ENCODE measurements around the gene TTC23L.
"Not testable (repeated sequence)": the region's sequence is repeated elsewhere in the genome, so short reads cannot be mapped to it uniquely, and the experiment has no call there.

The TTC23L gene

GRCh38 chr5:34881246-34881645 lies 42.3 kb downstream of the TTC23L start:
- no peak for DNase-seq

DNA sequence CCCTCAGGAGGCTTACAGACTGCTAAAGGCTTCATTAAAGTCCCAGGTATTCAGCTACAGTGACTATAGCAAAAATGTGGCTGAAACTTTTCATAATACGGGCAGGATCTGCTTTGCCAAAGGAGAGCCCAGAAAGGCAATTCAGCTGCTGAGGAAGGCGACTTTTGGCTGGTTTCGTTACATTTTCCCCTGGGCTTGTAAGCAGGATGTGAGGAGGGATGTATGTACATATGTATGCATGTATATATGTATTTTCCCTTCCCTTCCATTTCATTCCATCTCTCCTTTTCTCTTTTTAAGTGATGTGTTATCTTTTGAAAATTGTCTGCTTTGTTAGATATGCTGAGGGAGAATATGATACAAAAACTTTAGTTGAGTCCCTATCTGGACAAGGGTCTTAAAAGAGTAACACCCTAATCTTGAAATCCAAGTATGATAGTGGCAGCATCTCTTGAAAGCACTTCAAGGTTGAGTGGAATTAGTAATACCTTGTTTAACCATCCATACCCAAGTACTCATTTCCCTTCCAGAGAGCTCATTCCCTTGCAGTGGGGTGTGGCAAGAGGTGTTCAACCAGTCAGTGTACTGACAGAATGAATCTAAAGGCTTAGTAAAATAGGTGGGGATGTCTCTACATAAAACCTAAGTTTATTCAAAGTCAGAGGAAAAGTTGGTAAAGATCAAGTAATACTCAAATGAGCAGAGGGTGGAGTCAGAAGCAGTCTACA lies 47.6 kb downstream of the TTC23L start:
- no peak for DNase-seq

DNA sequence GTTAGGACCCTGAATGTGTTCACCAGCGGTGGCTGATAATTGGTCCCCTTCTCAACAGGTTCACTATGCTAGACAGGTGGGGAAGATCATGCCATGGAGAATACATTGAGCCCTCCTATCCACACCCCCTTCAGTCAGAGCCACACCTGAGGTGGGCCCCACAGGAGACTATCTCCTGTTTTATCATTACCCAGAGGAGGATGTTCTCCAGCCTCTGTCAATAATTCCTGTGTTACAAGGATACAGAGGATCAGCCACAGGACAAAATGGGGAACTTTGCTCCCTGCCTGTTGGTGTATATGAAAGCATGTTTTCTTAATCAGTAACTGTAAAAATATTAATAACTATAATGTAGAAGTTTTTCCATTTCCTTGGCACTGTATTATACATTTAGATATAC lies 50.4 kb downstream of the TTC23L start:
- no peak for DNase-seq

GRCh38 chr5:34891981-34892380 lies 53.0 kb downstream of the TTC23L start:
- DNase-seq: no peak

- no peak for DNase-seq
Measured at GRCh38 chr5:34892414-34892813, 53.5 kb downstream of the TTC23L start.

GRCh38 chr5:34894716-34895115 lies 55.8 kb downstream of the TTC23L start:
- no peak for DNase-seq

DNA sequence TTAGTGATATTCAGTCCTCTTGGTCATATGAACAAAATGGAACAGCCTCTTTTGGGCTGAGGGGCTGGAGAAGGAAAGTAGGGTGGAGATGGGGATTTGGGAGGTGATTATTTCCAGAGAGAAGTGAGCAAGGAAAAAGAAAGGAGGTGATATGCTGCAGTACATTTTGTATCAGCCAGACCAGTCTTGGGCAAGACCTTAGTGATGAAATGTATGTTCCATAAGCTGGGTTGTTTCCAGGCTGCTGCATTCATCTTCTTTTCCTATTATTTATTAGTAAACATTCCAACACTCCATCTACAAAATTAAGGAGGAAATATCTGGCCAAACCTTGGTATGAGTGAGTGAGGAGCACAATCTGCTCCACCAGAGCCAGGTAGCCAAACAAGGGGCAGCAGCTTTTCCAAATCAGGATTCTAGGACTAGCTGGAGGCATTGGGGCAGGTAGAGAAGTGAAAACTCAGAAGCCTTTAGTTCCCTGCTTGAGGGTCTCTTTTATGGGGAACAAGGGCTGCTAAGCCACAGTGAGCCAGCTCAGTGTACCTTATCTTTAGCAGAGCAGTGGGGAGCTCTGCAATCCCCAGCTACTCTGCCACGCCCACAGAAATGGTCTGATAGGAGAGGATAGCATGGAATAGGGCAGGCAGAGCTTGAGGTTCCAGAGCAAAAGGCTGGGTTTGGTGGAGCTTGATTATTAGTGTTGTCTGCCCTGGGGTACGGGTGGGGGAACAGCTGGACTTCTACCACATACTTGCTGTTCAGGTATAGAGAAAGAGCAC lies 56.9 kb downstream of the TTC23L start:
- DNase-seq: no peak

DNA sequence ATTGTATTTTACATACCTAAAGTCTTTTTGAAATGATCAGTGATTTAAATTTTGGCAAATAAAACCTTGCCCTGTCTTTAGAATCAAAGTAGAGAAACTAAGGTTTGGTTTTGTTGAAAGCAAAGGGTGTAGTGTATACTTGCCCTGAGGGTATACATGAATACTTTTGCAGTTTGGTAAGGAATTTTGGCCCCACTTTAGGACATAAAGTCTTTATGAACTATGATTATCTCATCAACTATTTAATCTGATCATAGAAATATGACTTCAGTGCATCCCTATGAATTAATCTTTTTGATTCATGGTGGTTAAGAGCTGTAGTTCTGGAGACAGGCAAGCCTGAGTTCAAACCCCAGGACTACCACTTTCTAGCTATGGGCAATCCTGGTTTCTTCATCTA lies 58.7 kb downstream of the TTC23L start:
- DNase-seq: no peak

GRCh38 chr5:34898258-34898895 lies 59.4 kb downstream of the TTC23L start:
- peak; percentile 57 for DNase-seq

DNA sequence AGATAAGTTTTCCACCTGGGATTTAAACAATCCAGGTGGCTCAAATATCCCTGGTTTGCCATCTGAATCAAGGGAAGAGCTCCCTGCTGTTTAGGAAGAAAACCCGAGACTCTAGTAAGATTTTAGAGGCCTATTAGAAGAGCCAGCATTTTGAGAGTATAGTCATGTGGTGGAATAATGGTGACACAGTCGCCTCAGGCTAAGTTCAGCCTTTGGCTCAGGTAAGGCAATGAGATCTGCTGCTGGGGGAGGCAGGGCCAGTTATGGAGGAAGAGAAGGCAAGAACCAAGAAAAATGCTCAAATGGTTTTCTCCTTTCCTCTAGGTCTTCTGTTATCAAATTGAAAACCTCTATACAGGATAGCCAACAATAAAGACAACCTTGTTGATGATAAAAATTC lies 60.1 kb downstream of the TTC23L start:
- DNase-seq: no peak

- no peak for DNase-seq
Measured at GRCh38 chr5:34900652-34901051, 61.7 kb downstream of the TTC23L start.

GRCh38 chr5:34903260-34903659 lies 64.3 kb downstream of the TTC23L start:
- DNase-seq: no peak

DNA sequence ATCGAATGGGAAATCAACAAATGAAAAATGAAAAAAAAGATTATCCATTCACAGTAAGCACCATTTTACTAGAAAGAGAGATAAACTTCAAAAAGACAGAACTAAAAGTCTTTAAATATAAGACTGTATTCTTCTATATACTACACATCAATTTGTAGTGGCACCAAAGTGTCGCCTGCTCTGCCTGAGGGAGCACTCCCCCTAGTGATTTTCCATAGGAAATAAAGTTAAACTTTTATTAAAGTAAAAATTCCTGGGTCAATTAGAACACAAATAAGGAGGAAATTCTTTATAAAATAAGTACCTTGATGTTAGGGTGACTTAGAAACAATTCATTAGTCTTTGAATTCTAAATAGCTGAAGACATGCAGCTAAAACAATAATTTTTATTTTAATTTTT lies 66.6 kb downstream of the TTC23L start:
- no peak for DNase-seq

- DNase-seq: no peak
Measured at GRCh38 chr5:34913072-34913471, 74.1 kb downstream of the TTC23L start.

DNA sequence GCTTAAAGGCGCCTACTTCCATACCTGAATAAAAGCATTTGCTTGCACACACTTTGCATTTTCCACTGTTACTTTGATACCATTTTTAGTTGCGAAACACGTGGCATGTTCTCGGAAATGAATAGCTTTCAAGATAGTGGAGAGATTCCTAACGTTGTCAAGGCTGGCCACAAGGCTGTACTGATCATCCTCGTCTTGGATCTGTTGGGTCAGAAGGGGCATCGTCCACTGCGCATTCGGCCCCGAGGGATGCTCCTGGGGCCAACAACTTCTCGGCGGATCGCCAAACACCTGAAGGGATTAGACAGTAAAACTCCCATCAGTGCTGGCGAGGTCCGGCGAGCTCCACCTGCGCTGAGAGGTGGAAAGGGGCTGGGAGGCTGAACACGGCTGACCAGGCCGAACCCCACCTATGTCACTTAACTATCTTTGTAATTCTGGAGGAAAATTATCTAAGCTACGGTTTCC lies 75.7 kb downstream of the TTC23L start:
- peak; percentile 5 for DNase-seq

- DNase-seq: peak; percentile 95
Measured at GRCh38 chr5:34915139-34915855, 76.3 kb downstream of the TTC23L start, which contains the start of the genes BRIX1 and RAD1. TSS of gene BRIX1 (plus strand) at chr5:34915711. CDS start at chr5:34915739, 28 bp downstream. TSS of gene RAD1 (minus strand) at chr5:34915504. CDS start at chr5:34914892, 612 bp downstream.

DNA sequence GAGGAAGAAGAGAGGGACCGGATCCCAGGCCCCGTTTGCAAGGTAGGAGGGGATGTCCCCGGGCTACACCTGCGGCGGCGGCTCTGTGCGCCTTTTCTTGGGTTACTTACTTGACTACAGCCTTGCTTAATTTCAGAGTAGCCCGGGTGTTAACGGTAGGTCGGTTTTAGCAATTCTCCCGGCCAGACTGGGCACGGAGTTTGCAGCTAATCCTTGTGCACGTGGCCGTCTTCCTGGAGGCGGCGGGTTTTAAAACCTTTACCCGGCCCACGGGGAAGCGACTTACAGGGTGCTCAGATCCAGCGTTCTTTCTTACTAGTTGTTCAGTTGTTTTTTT lies 76.9 kb downstream of the TTC23L start:
- DNase-seq: no peak

- DNase-seq: no peak
Measured at GRCh38 chr5:34916518-34916917, 77.6 kb downstream of the TTC23L start.

- DNase-seq: no peak
Measured at GRCh38 chr5:34918025-34918424, 79.1 kb downstream of the TTC23L start.

- DNase-seq: no peak
Measured at GRCh38 chr5:34919077-34919476, 80.1 kb downstream of the TTC23L start.

- DNase-seq: not testable (repeated sequence)
Measured at GRCh38 chr5:34923256-34923655, 84.3 kb downstream of the TTC23L start.

DNA sequence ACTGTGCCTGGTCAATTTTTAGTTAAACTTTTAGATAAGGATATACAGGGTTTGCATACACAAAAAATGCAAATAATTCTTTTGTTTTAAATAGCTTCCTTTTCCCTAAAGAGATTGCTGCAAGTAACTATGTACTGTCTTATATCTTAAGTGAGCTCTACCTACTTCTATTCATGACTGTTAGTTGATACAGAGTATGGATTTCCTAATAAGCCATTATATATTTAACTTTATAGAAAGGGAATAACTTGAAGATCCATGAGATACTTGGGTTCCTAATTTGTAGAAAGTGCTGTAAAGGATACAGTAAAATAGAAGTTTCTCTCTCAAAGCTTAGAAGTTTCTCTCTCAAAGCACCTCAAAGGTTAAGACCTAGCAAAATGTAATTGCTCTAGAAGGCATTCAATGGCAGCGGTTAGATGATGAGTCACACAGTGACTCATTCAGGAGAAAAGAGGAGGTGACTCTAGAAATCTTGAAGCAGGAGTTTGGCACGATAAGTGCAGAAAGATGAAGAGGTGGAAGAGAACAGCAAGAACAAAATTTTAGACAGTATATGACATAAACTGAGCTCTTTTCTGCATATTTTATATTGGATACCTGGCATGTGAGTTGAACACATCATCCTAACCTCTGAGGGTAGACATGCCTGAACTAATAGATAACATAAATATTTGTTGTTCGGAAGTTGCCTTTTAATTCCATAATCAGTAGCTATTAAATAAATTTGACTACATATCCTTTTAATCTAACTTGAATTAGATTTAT lies 84.9 kb downstream of the TTC23L start:
- peak; percentile 51 for DNase-seq

DNA sequence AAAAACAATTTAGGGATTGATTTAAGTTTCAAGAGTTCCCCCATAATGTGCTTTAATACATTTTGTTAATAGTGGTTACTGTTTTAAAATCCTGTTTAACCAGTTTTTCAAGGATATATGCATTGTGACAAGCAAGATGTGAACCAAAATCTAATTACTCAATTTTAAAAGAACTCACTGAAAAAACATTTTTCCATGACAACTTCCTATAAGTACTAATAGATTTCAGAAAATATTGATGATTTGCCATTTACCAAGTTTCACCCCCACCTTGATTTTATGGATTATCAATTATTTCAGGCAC lies 85.5 kb downstream of the TTC23L start:
- no peak for DNase-seq
